IMR-90 (cell line): Measurements from ENCODE around the gene RER1. TPM values are rescaled to one million over a fixed set of nuclear protein-coding genes. Genes with fewer than 3 reads are reported as not detected.
A peak's percentile ranks its signal among the peaks of the same experiment; 100 is the strongest.

Experiments used
- ATAC-seq: fragments of 200-7000 bp; cut with Tn5 transposase; 2 replicates; pipeline ENCODE4 v1.9.1; 2020; ENCODE audit warnings: low read depth, mild to moderate bottlenecking, moderate library complexity
- BruUV-seq: library from RNA; stranded (reverse); fragments of 400-500 nt; replicated peaks from 2 replicates; lab custom pipeline; 2021; lab: Mats Ljungman, UMichigan
- CTCF ChIA-PET: fragments of 300-600 bp; formaldehyde crosslinking; extraction: SDS; loops from one replicate; lab custom pipeline; 2021; ENCODE audit warnings: antibody characterized with exemption; lab: Yijun Ruan, JAX
- POLR2A ChIA-PET: fragments of 300-600 bp; sonication (Branson Sonifier 250); formaldehyde crosslinking; loops from one replicate; lab custom pipeline; 2022; ENCODE audit warnings: antibody characterized with exemption; ENCODE audit not compliant: unreplicated experiment; lab: Charles Lee
- DNase-seq: peaks from one replicate; pipeline ENCODE4 v3.0.0; 2013
- H2AFZ ChIP-seq: replicated peaks from 2 replicates; pipeline ENCODE3; 2013; ENCODE audit warnings: low read length, mild to moderate bottlenecking; ENCODE audit not compliant: poor library complexity
- H2AK5ac ChIP-seq: 2 replicates; pipeline ENCODE4 v1.6.1; 2013; ENCODE audit warnings: low read depth, low read length, inconsistent platforms
- H2AK9ac ChIP-seq: replicated peaks from 2 replicates; pipeline ENCODE3; 2013; ENCODE audit warnings: mild to moderate bottlenecking, low read depth, low read length, moderate library complexity; ENCODE audit not compliant: poor library complexity
- H2BK120ac ChIP-seq: 2 replicates; pipeline ENCODE4 v1.6.1; 2013; ENCODE audit warnings: low read depth, low read length, inconsistent platforms
- H2BK15ac ChIP-seq: 3 replicates; pipeline ENCODE4 v1.6.1; 2013; ENCODE audit warnings: low read depth, low read length, inconsistent platforms
- H2BK20ac ChIP-seq: 2 replicates; pipeline ENCODE4 v1.6.1; 2013; ENCODE audit warnings: low read depth, mild to moderate bottlenecking, inconsistent platforms, low read length, moderate library complexity
- H2BK5ac ChIP-seq: 2 replicates; pipeline ENCODE4 v1.6.1; 2013; ENCODE audit warnings: mild to moderate bottlenecking, low read depth, low read length, inconsistent platforms; ENCODE audit not compliant: poor library complexity, severe bottlenecking
- H3K14ac ChIP-seq: replicated peaks from 2 replicates; pipeline ENCODE4 v1.6.1; 2013; ENCODE audit warnings: low read depth, low read length, inconsistent platforms
- H3K18ac ChIP-seq: 2 replicates; pipeline ENCODE4 v1.6.1; 2013; ENCODE audit warnings: low read depth, low read length, control low read depth
- H3K23ac ChIP-seq: 2 replicates; pipeline ENCODE4 v1.6.1; 2013; ENCODE audit warnings: low read depth, low read length, inconsistent platforms
- H3K27ac ChIP-seq: 2 replicates; pipeline ENCODE4 v1.5.1; 2013; ENCODE audit warnings: mild to moderate bottlenecking, control low read depth, low read length; ENCODE audit not compliant: insufficient read depth
- H3K27me3 ChIP-seq: 2 replicates; pipeline ENCODE4 v1.6.1; 2013; ENCODE audit warnings: low read length; ENCODE audit not compliant: control insufficient read depth, insufficient read depth
- H3K36me3 ChIP-seq: 2 replicates; pipeline ENCODE4 v1.6.1; 2013; ENCODE audit warnings: low read length, mixed read lengths; ENCODE audit not compliant: control insufficient read depth, insufficient read depth
- H3K4ac ChIP-seq: 2 replicates; pipeline ENCODE4 v1.6.1; 2013; ENCODE audit warnings: low read depth, low read length, inconsistent platforms
- H3K4me1 ChIP-seq: 2 replicates; pipeline ENCODE4 v1.6.1; 2013; ENCODE audit warnings: low read length, mixed read lengths; ENCODE audit not compliant: control insufficient read depth, insufficient read depth
- H3K4me2 ChIP-seq: 2 replicates; pipeline ENCODE4 v1.6.1; 2013; ENCODE audit warnings: low read depth, mild to moderate bottlenecking, control low read depth, low read length, moderate library complexity
- H3K4me3 ChIP-seq: 2 replicates; pipeline ENCODE4 v1.5.1; 2013; ENCODE audit warnings: low read depth, mild to moderate bottlenecking, control low read depth, low read length, moderate library complexity; ENCODE audit not compliant: insufficient read depth
- H3K56ac ChIP-seq: 2 replicates; pipeline ENCODE4 v1.6.1; 2013; ENCODE audit warnings: low read length, inconsistent platforms; ENCODE audit not compliant: insufficient read depth; ENCODE audit errors: extremely low read depth
- H3K79me1 ChIP-seq, 2 experiments: 2 replicates each; pipeline ENCODE4 v1.6.1; 2013; ENCODE audit warnings: low read length in 2 of 2, inconsistent platforms in 1 of 2, low read depth in 1 of 2
- H3K9ac ChIP-seq: 2 replicates; pipeline ENCODE4 v1.6.1; 2013; ENCODE audit warnings: low read depth, low read length, control low read depth
- H3K9me1 ChIP-seq: 2 replicates; pipeline ENCODE4 v1.6.1; 2013; ENCODE audit warnings: low read length, inconsistent platforms; ENCODE audit not compliant: insufficient read depth
- H3K9me3 ChIP-seq: 2 replicates; pipeline ENCODE4 v1.6.1; 2013; ENCODE audit warnings: low read length; ENCODE audit not compliant: control insufficient read depth, insufficient read depth
- H4K20me1 ChIP-seq: 2 replicates; pipeline ENCODE4 v1.6.1; 2013; ENCODE audit warnings: low read length, inconsistent platforms; ENCODE audit not compliant: insufficient read depth
- H4K5ac ChIP-seq: 2 replicates; pipeline ENCODE4 v1.6.1; 2013; ENCODE audit warnings: mild to moderate bottlenecking, low read depth, low read length, control low read depth
- H4K8ac ChIP-seq, 2 experiments: 2 replicates each; pipeline ENCODE4 v1.6.1; 2013; ENCODE audit warnings: low read depth in 2 of 2, low read length in 2 of 2, control low read depth in 1 of 2, inconsistent platforms in 1 of 2
- H4K91ac ChIP-seq: 2 replicates; pipeline ENCODE4 v1.6.1; 2013; ENCODE audit warnings: low read depth, low read length, inconsistent platforms; ENCODE audit not compliant: insufficient read depth
- MAZ ChIP-seq: IDR thresholded peaks from 2 replicates; pipeline ENCODE4 v1.6.1; 2012; ENCODE audit warnings: low read depth, mild to moderate bottlenecking, low read length, improper control_type of control experiment, moderate library complexity, borderline replicate concordance
- RAD21 ChIP-seq: IDR thresholded peaks from 2 replicates; pipeline ENCODE4 v1.6.1; 2012; ENCODE audit warnings: low read length, improper control_type of control experiment
- USF2 ChIP-seq: fragments of 150-350 bp; IDR thresholded peaks from 2 replicates; pipeline ENCODE4 v1.6.1; 2017; ENCODE audit warnings: mild to moderate bottlenecking, antibody characterized with exemption, low read length, low read depth
- WGBS, 2 experiments: methylation state at CpG; one replicate each; pipeline versions ENCODE4 v1.1.5 to v1.1.7; 2013; ENCODE audit warnings: missing lambda C conversion rate in 2 of 2; ENCODE audit not compliant: insufficient read length in 1 of 2; ENCODE audit errors: extremely low coverage in 2 of 2; 5-methylcytosine and 5-hydroxymethylcytosine counted together
- dilution Hi-C: fragments of 300-500 bp; cut with HindIII; formaldehyde crosslinking; loops from one replicate; pipeline ENCODE4 v1.14.3; 2018; ENCODE audit warnings: low sequenced_read_pairs; ENCODE audit not compliant: unreplicated experiment
- in situ Hi-C: fragments of 300-500 bp; cut with MboI; formaldehyde crosslinking; loops from 3 replicates; pipeline ENCODE4 v1.14.3; 2019; ENCODE audit warnings: low sequenced_read_pairs, inconsistent platforms, mixed read lengths
- intact Hi-C: fragments of 100-400 bp; cut with micrococcal nuclease; formaldehyde crosslinking; loops from 2 replicates; pipeline ENCODE4 v1.10.0; 2022
- polyA plus RNA-seq, 3 experiments: library from polyadenylated mRNA; depleted of rRNA; stranded (reverse); fragments of >200 nt; gene quantifications; 2 replicates each; pipeline ENCODE4 v1.2.3, GENCODE V29; 2012; ENCODE audit warnings: low replicate concordance in 1 of 3
- total RNA-seq: library from RNA; depleted of rRNA; stranded (reverse); fragments of >200 nt; gene quantifications from 2 replicates; pipeline ENCODE4 v1.2.3, GENCODE V29; 2012

Gene RER1
- total and polyA plus RNA-seq, 2 of the 4 experiments (the other 2 are of a cell fraction): 47.1 to 240 TPM

- CTCF ChIA-PET: no interaction called here
- dilution Hi-C loops: no loop called here
- POLR2A ChIA-PET: no interaction called here
Observed at GRCh38 chr1:2408859-2409276, 17.2 kb downstream of the RER1 start.

More at GRCh38 chr1:2408859-2409276, 17.2 kb downstream of the RER1 start:
- H3K9me3 ChIP-seq: no peaks in the 10 kb centered on the region
- no peak overlapping the region for H2AK5ac ChIP-seq
- H3K56ac ChIP-seq: no peak overlapping the region
- H3K27ac ChIP-seq: no peak overlapping the region
- no peak overlapping the region for H3K14ac ChIP-seq
- in situ Hi-C loops (loop anchor here (25.0 kb wide), 1 partner anchor 903 kb away; no protein-coding TSS in a partner anchor), intact Hi-C loops (no loop called here)
- no peak overlapping the region for H4K5ac ChIP-seq
- H3K4ac ChIP-seq: no peak overlapping the region
- H3K79me1 ChIP-seq: peaks cover 14 to 51% of the 10 kb centered on the region in 2 experiments
- H2BK120ac ChIP-seq: no peak overlapping the region
- H3K4me1 ChIP-seq: peaks cover 17% of the 10 kb centered on the region
- no peak for DNase-seq
- no peak overlapping the region for H2BK15ac ChIP-seq
- H3K9ac ChIP-seq: no peak overlapping the region
- no peak for ATAC-seq
- no peak overlapping the region for H4K8ac ChIP-seq
- H3K23ac ChIP-seq: no peak overlapping the region
- H3K18ac ChIP-seq: no peak overlapping the region
- no peak overlapping the region for H3K4me3 ChIP-seq
- H4K20me1 ChIP-seq: 0 out of 2 replicates have a peak, but pooled peaks cover 13% of the 10 kb centered on the region
- H2BK5ac ChIP-seq: no peak overlapping the region
- no peak overlapping the region for H2AFZ ChIP-seq
- BruUV-seq: no TSS peak
- TF ChIP-seq RAD21: no peak
- TF ChIP-seq USF2: peak; percentile 59
- no peak for TF ChIP-seq MAZ
- H3K4me2 ChIP-seq: no peak overlapping the region
- H3K27me3 ChIP-seq: no peaks in the 10 kb centered on the region
- 73% methylated on average over 6 of the region's 13 CpGs; no CpG with 5 or more reads in 1 of the 2 experiments for WGBS, 2 experiments
- H2AK9ac ChIP-seq: no peak overlapping the region
- no peak overlapping the region for H4K91ac ChIP-seq
- H3K9me1 ChIP-seq: no peaks in the 10 kb centered on the region
- H2BK20ac ChIP-seq: no peak overlapping the region
- peaks cover 44% of the 10 kb centered on the region for H3K36me3 ChIP-seq
